IPS-NIHi11 (cell line): ENCODE data around the gene ZBTB1.
"Not testable (repeated sequence)": the region's sequence is repeated elsewhere in the genome, so short reads cannot be mapped to it uniquely, and the experiment has no call there.

ENCODE experiments used
- DNase-seq: peaks from one replicate; pipeline ENCODE4 v3.0.0; 2012; ENCODE audit warnings: mixed read lengths, low spot score

The ZBTB1 gene

DNA sequence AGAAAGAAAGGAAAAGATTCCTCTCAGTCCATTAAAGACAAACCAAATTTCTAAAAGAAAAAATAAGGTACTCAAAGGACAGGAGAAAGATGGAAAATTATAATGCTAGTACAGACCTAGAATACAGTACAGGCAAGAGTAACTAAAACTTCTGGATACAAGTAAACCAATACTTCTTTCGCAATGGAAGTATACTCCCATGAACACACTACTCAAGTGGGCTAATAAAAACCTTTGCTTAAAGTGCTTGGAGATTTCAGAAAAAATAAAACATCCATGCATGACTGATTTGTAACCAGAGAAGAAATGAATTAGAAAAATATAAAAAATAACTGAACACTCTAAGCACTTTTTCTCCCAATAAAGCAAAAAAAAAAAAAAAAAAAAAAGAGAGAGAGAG lies 4.5 kb upstream of the ZBTB1 start:
- DNase-seq: no peak

DNA sequence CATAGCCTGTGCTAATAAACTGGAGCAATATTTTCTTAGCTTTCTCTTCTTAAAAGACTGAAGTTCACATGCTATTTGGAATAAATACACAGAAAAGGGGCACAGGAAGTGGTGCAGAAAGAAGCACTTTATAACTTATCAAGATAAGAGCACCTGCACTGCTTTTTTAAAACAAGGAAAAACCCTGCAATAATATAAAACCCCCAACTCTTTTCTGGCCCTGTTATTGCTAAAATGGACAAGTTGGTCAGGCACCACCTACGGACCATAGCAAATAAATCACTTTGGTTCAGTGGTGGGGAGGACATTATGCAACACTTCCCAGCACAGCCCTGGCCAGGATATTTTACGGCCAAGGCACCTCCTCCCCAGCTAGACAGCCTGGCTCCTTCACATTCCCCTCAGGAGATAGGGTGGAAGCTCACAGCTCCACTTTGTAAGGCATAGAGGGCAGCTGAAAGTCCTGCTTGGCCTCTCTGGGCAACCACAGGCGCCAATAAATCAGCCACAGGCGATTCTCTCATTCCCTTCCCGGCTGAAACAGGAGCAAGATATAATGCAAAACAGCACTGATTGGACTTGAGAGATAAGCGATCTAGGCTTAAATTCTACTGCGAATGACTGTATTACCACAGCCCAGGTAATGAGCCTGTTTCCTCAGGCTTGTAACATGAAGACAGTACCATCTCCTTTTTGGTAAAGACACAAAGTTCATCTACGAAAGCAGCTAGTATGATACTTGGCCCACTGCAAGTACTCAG lies 3.0 kb upstream of the ZBTB1 start:
- DNase-seq: peak; percentile 13

DNA sequence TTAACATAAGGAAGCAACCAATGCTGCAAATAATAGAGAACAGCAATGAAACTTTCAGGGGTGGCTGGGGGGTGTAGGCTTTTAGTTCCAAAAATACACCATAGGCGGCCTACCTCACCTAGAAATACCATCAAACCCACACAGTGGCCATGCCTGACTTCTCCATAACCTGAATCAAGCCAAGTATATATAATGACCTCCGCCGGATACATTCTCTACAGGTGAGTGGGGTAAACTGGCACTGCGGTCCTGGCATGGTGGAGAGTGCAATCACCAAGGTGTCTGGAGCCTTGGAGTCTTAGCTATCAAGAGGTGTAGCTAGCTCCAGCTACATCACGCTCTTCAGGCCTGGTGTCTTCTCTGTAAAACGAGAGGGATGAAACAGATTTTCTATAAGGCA lies 2.1 kb upstream of the ZBTB1 start:
- DNase-seq: no peak

DNA sequence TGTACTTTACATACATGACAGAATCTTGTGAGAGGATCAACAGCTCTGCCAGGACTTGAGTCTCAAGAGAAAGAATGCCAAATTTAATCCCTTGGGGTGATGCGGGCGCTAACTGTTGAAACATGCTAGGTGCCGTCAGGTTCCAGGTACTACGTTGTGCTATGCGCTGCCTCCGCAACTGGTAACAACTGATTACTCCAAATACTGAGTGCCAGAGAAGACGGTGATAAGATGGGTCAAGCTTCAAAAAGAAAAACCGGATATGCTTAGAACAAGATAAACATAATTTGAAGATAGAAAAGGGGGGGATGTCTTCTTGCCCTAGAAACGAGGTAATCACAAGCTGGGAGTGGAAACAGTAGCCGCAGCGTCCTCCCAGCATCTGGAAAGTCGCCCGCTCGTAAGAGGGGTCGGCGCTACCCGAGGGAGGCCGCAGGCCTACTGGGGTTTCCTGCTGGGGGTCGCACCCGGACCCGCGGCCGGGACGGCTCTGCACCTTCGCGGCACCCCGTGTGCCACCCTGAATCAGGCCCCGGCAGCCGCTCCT lies 1.6 kb upstream of the ZBTB1 start:
- DNase-seq: no peak

DNA sequence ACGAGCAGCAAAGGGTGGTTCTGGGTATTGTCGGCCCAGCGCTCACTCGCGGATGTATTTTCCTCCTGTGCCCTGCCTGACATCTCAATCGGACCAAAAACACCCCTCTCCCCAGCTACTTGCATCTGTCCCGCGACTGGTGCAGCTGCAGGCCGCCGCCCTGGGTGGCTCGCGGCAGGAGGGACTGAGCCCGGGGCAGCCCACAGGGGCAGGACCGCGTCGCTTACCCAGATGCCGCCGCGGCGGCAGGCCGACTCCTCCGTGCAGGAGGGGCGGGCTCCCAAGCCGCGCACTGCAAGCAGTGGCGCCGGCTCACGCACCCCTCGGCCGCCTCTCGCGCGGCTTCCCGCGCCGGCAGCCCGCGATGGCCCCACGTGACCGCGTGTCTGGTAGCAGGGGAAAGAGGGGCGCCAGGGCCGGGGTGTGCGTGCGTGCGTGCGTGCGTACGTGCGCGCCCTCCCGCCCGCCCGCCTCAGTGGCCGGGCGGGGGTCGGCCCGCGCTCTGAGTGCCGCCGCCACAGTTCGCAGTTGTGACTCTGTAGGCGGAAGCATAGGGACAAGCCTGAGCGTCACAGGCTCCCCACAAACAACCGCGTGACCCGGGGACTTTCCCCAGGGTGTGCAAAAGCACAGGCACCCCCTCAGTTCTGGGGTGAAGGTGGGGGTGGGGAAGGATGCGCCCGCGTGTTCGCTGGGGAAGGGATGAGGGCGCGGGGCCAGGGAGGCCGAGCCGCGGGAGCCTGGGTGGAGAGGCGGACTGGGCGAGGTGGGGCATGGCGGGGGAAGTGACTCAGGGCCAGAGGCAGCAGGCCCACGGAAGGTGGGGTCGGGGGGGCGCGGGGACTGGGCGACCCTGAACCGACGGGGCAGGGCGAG lies 898 bp upstream of the ZBTB1 start, which contains the start of gene ZBTB25:
Gene ZBTB25, minus strand, starts transcription at position 405 of the 876 bp plus-strand sequence. CDS start 13,305 bp downstream, outside the sequence.
- DNase-seq: peak; percentile 85

DNA sequence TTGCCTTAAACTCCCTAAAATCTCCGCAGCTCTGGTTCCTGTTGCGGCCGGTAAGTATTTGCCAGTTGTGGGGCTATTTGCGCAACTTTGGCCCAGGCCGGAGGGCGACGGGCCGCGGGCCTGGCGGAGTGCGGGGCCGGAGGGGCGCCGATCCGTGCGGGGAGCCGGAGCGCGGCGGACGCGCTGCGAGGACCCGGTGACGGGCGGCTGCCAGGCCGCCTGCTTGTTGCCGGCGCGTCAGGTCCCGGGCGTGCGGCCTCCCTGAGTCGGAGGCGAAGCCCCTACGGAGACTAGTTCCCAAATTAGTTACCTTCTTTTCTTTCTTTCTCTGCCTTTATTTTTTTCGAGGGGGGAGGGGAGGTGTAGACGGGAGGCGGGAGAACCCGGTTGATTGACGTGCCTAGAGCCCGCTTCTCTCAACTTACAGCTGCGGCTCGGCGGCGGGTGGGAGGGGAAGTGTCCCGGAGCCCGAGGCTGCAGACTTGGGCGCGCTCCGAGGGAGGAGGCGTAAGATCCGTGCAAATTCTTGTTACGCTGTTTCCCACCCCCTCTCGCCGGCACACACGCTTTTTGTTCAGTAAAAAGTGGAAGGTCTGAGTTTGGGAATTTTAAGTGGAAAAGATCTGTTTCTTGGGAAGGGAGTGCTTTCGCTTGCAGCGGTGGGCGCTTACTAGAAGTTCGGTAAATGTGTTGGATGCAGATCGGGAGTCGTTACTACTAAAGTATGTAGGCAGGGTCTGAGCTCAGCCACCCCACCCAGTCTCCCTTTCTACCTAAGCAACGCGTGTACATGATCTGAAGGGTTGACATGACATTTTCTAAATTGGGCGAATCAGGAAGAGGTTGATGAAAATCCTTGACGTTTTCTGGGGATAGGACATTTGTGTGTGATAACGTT lies 576 bp downstream of the ZBTB1 start:
- DNase-seq: peak; percentile 87

DNA sequence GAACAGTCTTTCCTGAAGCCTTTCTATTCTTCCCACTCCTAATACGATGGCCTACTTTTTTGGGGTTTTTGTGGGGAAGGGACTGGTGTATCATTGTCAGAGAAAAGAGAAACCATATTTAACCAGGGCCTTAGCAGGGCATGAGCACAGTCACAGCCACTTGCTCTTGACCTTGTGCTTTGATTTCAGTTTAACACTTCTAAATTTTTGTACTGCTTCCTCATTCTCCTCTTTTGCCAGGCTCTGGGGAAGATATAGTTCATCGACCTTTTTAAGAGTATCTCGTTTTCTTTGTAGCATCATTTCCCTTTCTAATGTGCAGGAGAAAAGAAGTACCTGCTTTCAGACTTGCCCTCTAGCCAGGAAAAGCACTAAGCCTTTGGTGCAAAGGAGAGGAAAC lies 2.2 kb downstream of the ZBTB1 start:
- no peak for DNase-seq

DNA sequence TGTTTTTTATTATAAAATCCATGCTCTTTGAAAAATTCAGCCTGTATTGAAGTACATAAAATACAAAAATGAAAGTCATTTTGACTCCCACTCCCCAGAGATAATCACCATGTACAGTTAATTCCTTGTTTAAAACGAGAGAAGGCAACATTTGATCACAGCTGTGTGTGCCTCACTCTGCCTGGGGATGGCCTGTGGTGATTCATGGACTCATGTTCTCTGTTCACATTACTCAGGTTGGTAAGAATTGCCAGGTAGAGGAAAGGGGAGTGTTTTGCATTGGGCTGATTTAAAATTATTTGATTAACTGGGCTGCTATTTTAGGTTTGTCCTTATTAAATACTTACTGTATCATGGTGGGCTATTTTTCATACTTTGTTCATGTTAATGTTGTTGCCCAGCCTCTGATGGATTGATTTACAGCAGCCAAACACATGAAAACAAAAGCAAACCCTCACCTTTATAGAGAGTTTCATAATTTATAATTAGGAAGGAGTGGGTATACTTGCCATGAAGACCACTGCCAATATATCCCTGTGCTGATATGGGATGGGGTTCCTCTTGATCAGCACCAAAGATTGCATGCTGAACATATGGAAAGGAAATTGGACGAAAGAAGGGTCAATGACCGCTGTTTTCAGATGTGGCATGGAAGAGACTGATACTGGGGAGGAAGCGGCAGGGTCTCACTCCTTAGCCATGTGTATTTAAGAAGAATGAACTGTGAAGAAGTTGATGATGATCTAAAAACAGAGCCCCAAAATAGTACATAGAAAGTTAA lies 3.0 kb downstream of the ZBTB1 start:
- DNase-seq: no peak

DNA sequence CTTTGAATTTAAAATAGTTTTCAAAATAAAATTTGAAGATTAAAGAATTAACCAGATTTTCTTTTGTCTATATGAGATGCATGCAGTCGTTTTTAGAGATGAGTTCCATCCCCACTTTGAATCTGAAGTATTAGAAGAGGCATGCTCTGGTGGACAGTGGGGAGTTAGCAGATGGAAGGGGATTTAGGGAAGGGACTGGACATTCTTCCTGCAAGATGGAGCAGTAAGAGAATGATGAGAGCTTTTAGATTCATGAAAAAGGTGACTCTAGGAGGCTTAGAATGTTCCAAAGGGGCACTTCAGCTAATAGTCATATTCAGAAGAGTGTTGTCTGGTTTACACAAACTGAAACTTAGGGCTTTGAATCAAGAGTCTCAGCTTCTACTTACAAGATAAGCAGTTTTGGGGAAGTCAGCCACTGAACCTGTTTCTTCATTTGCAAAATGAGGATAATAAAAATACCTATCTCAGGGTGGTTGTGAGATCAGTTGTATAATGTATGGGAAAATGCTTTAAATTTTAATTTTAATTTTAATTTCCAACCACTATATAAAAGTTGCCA lies 3.7 kb downstream of the ZBTB1 start:
- DNase-seq: no peak

DNA sequence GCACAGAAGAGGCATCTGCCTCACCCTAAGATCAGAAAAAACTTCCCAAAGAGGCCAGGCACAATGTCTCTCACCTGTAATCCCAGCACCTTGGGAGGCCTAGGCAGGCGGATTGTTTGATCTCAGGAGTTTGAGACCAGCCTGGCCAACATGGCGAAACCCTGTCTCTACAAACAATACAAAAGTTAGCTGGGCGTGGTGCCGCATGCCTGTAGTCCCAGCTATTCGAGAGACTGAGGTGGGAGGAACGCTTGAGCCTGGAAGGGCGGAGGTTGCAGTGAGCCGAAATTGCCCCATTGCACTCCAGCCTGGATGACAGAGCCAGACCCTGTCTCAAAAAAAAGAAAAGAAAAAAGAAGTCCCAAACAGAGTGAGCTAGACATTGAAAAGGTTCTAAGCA lies 4.5 kb downstream of the ZBTB1 start:
- no peak for DNase-seq

DNA sequence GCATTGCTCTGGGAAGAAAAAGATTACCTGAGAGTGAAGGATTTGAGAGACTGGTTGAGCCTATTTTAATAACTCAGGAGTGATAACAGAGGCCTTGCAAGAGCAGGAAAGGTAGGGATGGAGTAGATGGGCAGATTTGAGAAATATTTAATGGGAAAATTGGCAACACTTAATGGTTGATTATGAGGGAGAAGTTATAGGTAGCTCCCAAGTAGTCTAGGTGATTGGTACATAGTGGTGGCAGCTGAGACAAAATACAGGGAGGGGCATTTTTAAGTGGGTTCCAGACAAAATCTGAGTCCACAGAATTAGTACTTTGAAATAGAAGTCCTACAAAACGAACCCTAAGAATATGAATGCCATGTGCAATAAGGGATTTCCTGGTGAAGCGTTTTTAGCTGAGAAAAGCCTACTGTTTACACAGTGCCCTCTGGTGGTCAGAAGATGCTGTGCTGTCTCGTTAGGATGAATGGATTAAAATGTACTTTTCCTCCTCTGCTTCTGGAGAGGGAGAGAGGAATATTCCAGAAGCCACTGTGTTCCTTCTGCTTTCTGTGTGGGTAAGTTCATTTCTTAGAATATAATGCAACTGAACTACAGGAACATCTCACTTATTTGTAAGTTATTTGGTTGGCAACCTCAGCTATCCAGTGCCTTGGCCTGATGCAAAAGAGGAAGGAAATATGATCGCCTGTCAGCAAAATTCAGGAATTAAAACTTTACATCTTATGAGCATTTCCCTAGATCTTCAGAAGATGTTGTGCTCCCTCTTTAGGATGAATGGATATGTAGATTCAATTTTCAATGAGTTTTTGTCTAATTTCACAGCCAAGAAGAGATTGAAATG lies 6.5 kb downstream of the ZBTB1 start:
- peak; percentile 47 for DNase-seq

DNA sequence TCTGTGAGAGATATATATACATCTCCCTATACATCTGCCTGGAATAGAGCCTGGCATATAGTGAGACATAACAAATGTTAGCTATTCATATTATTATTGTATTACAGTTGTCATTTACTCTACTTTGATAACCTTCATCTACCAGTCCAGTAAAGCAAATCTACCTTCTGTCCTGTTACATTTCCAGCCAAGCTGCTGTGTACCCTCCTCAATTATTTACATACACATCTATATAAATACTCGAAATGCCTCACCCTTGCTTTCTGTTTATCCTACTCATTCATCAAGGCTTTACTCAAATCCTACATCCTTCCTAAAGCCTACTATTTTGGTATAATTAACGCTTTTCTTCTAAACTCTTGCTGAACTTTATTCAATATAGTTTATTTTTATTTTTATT lies 8.7 kb downstream of the ZBTB1 start:
- no peak for DNase-seq

DNA sequence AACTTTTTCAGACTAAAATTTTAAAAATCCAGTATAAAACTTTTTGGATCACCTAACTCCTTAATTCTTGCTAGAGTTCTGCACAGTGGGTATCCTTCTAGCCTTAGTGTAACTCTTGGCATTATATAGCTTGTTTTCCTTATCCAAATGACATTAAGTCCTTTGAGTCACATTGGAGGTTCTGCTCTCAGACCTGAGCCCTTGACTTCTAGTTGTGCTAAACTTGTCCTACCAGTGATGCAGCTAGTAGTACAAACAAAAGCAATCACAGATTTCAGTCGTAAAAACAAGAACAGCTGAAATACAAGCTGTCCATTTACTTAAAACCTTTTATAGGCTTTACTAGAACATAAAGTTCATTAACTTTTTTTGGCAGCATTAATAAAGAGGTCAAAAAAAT lies 10.5 kb downstream of the ZBTB1 start:
- DNase-seq: no peak

DNA sequence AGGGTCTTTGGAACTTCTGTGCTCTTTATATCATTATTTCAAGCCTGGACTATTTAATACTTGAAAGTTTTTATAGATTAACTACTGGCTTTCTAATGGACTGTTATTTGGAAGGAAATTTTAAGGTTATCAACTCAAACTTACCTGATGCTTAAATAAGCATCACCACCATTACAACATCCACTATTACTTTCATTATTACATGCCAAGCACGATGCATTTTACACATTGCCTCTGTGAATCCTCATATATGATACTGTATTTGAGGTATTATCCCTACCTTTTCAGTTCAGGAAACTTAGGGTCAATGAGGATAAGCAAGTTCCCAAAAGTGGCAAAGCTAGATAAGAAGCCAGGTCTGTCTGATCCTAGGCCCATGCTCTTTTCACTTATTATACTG lies 12.4 kb downstream of the ZBTB1 start:
- DNase-seq: no peak

DNA sequence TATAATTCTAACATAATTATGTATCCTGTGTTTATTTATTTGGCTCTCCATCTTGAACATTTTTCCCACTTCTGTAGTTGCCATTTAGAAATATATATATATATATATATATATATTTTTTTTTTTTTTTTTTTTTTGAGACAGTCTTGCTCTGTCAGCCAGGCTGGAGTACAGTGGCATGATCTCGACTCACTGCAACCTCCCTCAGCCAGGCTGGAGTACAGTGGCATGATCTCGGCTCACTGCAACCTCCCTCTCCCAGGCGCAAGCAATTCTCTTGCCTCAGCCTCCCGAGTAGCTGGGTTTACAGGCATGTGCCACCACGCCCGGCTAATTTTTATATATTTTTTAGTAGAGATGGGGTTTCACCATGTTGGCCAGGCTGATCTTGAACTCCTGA lies 13.1 kb downstream of the ZBTB1 start:
- not testable (repeated sequence) for DNase-seq

DNA sequence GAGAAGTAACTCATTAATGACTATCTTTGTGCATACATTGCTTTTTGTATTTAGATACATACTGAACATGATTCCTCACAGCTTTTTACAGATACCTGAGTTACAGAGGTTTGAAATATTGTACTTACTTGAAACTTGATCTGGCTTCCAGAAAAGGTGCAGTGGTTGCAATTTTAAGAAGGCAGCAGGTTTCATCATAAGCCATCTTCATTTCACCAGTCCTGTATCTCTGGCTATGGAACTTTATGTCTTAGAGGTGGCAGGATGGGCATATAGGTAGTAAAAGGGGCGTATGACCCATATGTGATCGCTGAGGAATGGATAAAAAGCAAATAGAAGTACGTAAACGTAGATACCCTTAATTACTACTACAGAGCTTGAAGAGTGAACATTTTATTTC lies 13.7 kb downstream of the ZBTB1 start:
- no peak for DNase-seq

DNA sequence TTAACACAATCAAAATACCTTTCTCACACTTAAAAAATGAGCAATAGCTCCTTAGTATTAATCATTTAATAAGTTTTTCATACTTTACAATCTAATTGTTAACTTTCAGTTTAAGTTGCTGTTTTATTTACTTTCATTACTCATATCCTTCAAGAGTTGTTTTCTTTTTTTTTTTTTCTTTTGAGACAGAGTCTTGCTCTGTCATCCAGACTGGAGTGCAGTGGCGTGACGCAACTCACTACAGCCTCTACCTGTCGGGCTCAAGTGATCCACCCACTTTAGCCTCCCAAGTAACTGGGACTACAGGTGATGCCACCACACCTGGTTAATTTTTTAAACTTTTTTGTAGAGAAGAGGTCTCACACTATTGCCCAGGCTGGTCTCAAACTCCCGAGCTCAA lies 16.1 kb downstream of the ZBTB1 start:
- DNase-seq: no peak

DNA sequence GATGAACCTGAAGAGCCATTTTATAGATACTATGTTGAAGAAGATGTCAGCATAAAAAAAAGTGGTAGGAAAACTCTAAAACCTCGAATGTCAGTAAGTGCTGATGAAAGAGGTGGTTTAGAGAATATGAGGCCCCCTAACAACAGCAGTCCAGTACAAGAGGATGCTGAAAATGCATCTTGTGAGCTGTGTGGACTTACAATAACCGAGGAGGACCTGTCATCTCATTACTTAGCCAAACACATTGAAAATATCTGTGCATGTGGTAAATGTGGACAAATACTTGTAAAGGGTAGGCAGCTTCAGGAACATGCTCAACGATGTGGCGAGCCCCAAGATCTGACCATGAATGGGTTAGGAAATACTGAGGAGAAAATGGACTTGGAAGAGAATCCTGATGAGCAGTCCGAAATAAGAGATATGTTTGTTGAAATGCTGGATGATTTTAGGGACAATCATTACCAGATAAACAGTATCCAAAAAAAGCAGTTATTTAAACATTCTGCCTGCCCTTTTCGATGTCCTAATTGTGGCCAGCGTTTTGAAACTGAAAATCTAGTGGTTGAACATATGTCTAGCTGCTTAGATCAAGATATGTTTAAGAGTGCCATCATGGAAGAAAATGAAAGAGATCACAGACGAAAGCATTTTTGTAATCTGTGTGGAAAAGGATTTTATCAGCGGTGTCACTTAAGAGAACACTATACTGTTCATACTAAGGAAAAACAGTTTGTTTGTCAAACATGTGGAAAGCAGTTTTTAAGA lies 18.2 kb downstream of the ZBTB1 start:
- no peak for DNase-seq

DNA sequence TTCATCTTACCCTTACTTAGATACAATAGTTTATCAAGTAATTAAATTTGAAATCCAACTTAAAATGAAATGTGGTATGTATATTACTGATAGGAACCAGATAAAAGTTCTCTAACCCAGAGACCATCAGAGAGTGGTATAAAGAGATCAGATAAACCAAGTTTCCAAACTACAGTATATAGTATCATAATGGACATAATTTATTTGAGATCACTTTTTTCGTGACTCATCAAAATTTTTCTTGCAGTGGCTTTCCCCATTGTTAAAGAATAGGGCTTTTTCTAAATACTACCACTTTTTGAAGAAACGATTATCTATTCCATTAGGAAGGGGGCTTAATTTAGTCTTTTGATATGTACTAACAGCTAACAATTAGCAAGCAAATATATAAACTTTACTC lies 20.8 kb downstream of the ZBTB1 start:
- DNase-seq: no peak
